B cell (primary cell): ENCODE measurements around the gene FCSK.

ENCODE experiments used
- CTCF ChIP-seq: fragments of 200-600 bp; IDR thresholded peaks from one replicate; pipeline ENCODE4 v1.8.0; 2022; ENCODE audit warnings: antibody characterized with exemption, mild to moderate bottlenecking
- EZH2 ChIP-seq: IDR thresholded peaks from 2 replicates; pipeline ENCODE4 v1.6.1; 2012; ENCODE audit warnings: borderline replicate concordance, low read depth, mild to moderate bottlenecking, moderate library complexity, low read length; ENCODE audit not compliant: insufficient read depth, poor library complexity, severe bottlenecking

- TF ChIP-seq CTCF = no peak
- no peak for TF ChIP-seq EZH2
These were observed 22.1 kb upstream of the FCSK start for GRCh38 chr16:70432356-70432722.
